CD1c-positive myeloid dendritic cell (primary cell): ENCODE data around the gene RPL9.
"Not testable (repeated sequence)": the region's sequence is repeated elsewhere in the genome, so short reads cannot be mapped to it uniquely, and the experiment has no call there.

Experiments
- DNase-seq: peaks from one replicate; pipeline ENCODE4 v3.0.0-alpha.2; 2016; ENCODE audit errors: extremely low spot score

RPL9 gene

DNA sequence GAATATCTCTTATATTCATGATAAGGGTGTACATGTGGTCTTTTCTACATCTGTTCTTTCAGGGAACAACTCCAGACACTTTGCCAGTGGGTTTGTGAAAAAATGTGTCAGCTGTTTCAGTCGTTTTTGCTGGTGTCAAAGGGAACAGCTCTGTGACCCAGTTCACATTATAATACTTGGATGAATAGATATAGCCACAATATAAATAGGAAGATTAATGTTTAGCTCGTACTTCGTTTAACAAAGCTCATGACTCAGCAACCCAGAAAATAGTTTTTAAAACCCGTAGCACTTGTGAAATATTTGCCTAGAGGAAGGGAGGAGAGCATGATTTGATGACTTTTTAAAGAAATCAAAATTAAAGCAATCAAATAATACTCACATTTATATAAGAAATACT lies 8.0 kb upstream of the RPL9 start:
- no peak for DNase-seq

DNA sequence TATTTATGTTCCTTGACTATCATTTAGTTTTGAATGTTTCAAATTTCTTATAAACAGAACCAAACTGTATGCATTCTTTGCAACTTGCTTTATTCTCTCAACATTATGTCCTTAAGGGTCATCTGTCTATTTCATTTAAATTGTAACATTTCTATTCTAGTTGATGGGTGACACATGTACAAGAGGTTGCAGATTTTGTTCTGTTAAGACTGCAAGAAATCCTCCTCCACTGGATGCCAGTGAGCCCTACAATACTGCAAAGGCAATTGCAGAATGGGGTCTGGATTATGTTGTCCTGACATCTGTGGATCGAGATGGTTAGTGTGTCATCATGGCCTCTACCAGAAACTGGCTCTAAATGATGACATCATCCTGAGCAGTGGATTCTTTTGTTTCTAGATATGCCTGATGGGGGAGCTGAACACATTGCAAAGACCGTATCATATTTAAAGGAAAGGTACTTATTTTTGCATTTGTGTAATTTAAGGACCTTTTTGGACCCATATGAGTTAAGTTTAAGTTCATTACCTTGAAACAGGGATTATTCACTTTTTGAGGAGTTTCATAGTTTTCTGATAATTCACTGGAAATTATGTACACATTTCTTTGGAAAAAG lies 6.3 kb upstream of the RPL9 start:
- no peak for DNase-seq

DNA sequence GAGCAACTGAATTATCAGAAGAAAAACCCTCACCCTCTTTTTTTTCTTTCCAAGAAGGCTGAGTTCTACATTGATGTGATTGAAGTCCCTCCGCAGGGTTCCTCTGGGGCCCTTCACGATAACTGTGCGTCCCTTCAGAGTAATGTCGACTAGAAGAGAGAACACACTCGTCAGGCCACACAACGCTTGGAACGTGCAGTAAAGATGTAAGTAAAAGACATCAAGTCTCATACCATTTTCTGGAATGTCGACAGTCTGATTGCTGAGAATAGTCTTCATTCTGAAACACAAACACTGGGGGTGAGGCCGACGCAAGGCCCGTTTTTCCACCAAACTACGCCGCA lies 589 bp downstream of the RPL9 start:
- not testable (repeated sequence) for DNase-seq

DNA sequence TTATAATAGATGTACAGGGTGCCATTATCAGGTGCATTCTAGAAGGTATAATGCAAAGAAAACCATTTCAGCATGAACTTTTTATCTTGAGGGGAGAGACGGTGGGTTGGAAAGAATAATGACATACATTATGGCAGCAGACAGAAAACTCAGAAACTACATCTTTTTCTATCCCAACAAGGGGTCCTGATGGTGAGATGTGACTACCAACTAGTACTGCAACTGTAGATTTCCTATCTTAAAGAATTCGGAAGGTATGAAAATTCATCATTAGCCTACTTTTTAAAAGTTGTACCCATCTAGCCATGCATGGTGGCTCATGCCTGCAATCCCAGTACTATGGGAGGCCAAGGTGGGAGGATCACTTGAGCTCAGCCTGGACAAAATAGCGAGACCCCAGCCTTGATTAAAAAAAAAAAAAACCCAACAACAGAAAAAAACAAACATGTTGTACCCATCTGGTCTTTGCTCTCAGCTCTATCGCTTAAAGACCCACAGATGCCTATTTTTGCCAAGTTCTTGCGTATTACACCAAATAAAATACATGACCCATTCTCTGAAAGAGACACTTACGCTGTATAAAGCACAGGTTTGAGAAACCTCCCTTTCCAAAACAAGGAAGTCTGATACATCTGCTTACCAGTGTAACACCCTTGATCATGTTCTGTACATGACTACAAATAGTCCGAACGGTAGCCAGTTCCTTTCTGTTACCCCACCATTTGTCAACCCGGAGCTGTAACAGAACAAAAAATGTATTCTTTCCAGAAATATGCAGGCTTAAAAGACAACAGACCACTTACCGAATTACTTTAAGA lies 1.6 kb downstream of the RPL9 start:
- DNase-seq, result no peak

DNA sequence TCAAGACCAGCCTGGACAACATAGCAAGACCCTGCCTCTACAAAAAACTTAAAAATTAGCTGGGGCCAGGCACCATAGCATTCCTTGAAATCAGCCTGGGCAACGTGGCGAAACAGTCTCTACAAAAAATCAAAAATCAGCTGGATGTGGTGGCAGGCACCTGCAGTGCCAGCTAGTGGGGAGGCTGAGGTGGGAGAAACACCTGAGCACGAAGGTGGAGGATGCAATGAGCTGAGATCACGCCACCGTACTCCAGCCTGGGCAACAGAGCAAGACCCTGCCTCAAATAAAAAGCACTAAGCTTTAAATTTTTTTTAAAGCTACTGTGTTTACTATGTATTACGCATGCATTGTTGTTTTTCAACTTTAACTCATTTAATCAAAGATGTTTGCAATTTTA lies 3.2 kb downstream of the RPL9 start:
- no peak for DNase-seq

DNA sequence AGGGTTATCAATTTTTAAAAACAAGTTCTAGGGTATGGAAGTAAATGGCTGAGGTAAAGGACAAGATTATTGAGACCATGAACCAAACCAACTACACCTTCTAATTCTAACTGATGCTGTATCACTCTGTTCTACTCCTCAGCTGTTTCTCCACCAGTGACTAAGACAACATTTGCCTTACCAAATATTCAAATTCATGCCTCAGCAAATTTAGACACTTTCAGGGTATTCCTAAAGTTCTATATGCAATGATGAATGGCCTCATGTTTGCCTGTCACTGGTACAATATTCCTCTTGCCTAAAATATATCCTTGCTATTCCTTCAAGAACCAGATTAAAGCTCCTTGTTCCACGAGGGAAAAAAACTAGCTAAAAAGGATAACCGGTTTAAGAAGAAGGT lies 5.0 kb downstream of the RPL9 start:
- DNase-seq, result no peak

DNA sequence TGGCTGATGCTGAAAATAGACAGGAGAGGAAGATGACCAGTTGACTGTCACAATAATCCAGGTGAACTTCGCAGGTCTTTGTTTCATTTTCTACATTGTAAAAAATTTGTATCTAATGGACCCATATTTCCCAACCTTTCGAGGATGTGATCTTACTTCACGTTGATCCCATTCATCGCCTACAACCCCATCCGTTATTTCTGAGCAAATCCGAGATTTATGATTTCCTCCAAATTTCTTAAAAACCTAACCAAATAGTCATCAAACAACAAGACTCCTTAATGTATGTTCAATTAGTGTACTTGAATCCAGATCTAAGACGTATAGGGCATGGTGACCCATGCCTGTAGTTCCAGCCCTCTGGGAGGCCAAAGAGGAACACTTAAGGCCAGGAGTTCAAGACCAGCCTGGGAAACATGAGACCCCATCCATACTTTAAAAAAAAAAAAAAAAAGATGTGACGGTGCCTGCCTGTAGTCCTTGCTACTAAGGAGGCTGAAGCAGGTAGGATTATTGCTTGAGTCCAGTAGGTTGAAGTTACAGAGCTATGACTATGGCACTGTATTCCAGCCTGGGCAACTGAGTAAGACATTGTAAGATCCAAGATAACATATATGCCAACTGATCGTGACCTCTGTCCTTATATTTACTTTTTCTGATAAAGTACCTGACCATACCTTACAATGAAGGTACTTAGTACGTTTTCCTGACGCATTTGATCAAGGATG lies 5.7 kb downstream of the RPL9 start:
- DNase-seq, result no peak

DNA sequence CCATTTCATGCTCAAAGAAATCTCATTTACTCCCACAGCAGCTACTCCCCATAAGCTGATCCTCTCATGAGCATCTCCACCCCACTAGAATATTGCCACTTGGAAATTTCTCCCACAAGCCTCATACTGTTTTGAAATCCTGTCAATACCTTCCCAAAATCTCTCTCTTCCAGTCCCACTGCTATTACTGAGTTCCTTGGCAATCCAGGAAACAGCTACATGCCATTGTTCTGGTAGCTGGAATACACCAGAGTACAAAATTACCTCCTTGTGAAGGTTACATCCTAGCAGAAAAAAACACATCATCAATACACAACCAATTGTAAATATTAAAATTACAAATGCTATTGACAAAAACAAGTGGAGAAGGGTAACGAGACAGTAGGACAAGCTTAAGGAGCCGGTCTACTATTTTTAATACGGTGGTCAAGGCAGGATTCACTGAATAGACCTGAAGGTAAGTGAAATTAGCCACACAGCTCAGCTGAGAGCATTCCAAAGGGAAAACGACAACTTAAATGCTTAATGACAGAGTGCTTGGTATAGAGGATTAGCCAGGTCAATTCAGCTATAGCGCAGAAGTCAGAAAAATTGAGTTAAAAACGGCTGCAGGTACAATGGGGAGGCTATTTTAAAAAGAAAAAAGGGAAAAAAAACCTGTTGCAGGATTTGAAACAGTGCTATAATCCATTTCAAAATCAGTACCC lies 6.4 kb downstream of the RPL9 start:
- no peak for DNase-seq

DNA sequence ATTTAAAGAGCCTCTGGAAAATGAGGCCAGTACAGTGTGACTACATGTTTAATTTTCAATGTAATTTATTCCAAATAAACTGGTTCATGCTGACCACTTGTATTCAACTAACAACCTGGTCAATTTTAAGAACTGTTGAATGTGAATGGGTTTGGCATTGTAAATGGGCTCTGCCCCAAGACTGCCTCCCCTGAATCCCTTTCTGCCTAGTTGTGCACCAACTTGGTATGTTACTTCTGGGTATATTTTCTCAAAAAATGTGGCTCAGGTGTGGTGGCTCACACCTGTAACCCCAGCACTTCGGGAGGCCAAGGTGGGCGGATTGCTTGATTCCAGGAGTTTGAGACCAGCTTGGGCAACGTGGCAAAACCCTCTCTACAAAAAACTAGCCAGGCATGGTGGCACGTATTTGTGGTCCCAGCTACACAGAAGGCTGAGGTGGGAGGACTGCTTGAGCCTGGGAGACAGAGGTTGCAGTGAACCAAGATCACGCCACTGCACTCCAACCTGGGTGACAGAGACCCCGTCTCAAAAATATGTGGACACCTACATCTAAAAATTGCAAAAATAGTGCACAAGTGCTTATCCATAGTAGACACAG lies 7.2 kb downstream of the RPL9 start:
- no peak for DNase-seq

DNA sequence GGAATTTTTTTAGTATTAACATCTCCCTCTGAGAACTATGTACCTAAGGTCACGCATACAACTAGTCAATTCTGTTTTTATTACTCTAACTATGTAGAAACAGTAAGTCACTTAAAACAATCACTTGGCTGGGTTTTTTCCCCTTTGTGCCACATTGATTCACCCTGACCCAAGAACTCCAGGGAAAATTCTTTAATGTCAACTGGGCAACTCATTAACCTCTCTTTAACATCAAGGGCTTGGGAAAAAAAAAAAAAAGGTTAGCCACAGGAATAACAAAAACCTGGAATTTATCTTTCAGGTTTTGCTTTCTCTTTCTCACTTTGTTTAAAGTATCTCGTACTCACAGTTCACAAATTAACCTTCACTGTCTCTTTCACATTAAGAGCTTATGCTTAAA lies 8.1 kb downstream of the RPL9 start:
- no peak for DNase-seq

DNA sequence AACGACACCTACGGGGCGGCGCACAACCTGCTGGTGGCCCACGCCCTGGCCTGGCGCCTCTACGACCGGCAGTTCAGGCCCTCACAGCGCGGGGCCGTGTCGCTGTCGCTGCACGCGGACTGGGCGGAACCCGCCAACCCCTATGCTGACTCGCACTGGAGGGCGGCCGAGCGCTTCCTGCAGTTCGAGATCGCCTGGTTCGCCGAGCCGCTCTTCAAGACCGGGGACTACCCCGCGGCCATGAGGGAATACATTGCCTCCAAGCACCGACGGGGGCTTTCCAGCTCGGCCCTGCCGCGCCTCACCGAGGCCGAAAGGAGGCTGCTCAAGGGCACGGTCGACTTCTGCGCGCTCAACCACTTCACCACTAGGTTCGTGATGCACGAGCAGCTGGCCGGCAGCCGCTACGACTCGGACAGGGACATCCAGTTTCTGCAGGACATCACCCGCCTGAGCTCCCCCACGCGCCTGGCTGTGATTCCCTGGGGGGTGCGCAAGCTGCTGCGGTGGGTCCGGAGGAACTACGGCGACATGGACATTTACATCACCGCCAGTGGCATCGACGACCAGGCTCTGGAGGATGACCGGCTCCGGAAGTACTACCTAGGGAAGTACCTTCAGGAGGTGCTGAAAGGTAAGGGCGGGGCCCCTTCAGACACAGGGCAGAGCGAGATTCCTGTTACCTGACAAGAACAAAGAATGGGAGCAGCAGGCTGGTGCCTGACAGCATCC lies 11.7 kb downstream of the RPL9 start:
- DNase-seq, result peak; percentile 70

DNA sequence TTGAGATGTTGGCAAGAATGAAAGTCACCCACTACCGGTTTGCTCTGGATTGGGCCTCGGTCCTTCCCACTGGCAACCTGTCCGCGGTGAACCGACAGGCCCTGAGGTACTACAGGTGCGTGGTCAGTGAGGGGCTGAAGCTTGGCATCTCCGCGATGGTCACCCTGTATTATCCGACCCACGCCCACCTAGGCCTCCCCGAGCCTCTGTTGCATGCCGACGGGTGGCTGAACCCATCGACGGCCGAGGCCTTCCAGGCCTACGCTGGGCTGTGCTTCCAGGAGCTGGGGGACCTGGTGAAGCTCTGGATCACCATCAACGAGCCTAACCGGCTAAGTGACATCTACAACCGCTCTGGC lies 12.3 kb downstream of the RPL9 start:
- DNase-seq, result no peak

DNA sequence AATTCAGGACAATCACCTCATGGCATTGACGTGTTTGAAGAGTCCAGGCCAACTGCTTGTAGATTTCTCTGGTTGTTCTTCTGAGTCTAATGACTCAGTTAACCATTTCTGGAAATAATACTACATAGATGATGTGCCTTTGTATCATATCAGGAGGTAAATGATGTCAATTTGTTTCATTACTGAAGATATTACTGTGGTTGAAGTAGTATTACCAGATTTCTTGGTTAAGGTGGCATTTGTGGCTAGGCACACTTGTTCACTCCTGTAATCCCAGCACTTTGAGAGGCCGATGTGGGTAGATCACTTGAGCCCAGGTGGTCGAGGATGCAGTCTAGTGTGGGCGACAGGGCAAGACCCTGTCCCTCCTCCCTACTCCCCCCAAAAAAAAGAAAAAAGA lies 15.7 kb downstream of the RPL9 start:
- no peak for DNase-seq

DNA sequence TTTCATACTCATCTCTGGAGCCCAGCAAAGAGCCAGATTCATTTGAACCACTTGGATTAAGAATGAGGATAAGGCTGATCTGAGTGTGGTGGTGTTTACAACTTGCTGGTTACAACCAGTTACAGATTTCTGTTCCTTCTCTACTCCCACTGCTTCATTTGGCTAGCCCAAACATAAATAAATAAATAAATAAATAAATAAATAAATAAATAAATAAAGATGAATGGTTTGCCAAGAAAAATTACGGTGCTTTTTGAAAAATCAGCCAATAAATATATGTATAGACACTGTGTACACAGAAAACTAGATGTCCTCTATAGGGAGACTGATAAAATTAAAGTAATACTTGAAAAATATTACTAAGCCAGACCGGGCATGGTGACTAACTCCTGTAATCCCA lies 17.1 kb downstream of the RPL9 start:
- DNase-seq, result no peak

DNA sequence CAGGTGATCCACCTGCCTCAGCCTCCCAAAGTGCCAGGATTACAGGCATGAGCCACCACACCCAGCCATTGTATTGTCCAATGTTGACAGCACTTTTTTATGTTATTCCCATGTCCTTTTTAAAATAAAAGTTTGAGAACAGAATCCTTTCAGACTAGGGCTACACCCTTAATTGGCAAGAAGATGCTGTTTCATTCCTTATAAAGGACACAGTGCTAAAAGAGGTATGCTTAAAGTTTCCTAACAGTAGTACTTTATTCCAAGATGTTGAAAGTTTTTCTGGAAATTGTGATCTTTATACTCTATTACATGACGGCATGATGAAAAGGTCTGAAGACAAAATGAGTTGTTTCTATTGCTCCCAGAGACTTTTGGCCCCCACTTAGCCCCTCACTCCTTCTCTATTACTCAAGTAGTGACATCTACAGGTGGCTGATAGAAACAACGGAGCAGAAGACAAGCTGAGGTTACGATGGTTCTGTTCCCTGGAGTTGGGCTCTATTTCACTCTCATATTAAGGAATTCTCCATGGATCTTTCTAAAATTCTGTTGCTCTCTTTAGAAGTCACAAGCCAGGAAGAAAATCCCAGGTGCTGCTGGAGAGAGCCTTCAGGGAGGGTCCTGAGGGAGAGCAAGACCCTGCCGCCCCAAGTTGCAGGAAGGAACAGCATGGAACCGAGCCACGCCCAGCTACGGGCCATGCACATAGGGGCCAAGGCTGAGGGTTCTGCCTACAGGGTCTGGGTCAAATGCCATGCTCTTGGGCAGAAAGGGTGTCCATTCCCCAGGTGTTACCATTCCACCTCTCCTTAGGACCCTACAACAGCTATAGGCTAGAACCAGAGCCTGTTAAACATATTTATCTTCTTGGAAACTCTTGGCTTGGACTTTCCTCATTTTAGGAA lies 22.8 kb downstream of the RPL9 start:
- DNase-seq, result no peak

DNA sequence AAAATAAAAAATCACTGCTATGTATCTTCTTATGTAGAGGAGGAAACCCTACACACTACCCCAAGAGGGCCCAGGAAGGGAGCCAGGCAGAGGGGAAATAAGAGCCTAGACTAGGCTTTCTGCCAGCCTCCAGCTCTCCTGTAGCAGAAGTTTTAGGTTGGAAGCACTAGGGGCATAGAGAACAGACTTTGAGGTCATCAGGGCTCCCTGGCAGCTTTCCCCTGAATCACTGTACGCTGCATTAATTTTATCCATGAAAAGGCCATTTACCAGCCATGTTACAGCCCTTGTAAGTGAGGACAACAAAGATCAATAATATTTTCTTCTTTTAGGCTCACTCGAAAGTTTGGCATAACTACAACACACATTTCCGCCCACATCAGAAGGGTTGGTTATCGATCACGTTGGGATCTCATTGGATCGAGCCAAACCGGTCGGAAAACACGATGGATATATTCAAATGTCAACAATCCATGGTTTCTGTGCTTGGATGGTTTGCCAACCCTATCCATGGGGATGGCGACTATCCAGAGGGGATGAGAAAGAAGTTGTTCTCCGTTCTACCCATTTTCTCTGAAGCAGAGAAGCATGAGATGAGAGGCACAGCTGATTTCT lies 24.7 kb downstream of the RPL9 start:
- no peak for DNase-seq

DNA sequence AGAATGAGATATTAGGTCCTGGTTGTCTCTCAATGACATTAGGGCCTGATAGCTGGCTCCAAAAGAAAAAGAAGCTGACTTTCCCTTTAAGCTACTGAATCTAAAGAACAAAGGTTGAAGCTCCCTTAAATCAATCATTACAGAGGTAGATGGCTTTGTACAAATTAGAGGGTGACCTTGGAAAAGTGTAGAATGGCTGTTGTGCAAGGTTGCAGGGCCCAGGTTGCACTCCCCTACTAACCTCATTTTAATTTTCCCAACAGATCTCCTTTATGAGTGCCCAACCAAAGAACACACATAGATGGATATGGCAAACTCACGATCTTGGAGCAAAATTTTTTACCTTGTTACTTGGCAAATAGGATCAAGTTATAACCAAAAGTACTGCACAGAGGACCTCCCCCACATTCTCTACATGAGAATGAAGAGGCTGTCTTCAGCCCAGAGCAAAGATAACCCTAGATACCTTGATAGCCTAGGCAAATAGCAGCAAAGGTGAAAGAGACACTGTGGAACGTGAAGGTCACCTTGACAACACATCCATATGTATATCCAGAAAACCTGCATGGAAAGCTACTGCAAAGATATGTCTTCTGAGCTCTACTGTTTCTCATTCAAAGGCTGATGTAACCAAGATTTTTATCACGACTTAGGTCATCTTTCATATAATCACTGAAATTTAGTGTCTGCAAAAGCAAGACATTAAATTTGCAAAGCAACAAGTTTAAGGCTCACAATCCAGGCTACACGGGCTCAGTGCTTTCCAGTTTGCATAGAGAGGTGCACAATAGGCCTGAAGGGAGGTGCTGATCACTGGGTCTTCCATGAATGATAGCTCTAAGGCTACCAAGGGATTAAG lies 29.0 kb downstream of the RPL9 start:
- DNase-seq, result no peak

DNA sequence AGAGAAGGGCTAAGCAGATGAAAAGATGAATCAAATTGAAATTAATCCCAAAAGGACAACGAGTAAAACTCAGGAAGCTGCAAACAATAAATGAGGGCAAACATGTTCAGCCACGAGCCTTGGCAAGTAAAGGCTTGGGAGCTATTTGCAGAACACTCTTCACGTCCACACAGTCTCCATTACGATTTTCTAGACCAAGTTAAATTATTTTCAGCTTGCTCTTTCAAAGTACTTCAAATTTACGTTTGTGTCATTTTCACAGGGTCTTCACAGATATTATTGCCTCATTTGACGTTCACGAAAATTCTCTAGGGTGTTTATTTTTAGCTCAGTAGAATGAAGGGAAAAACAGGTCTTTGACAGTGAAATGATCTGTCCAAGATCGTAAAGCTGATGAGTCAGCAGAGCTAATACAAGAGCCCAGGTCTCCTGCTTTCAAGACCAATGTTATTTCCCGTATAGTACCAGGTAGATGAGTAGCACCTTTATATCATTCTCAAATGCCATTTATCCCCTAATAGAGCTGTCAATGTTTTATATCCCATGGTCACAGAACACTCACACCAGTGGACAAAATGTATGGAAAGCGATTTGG lies 31.1 kb downstream of the RPL9 start:
- DNase-seq, result no peak

DNA sequence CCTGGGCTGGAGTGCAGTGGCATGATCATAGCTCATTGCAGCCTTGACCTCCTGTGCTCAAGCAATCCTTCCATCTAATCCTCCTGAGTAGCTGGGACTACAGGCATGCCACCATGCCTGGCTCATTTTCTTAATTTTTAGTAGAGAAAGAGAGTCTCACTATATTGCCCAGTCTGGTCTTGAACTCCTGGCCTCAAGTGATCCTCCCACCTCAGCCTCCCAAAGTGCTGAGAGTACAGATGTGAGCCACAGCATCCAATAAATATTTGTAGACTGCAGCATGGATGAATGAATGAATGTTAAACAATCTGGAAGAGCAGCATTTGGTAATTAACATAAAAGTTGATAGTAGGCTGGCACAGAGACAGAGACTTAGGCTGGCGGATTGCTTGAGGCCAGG lies 32.0 kb downstream of the RPL9 start:
- DNase-seq, result no peak
